Endometrial microvascular endothelial cells (primary cell): ENCODE measurements around the gene RPTOR. TPM values are rescaled to one million over a fixed set of nuclear protein-coding genes. Genes with fewer than 3 reads are reported as not detected.

Experiments
- in situ Hi-C: cut with HindIII; loops from 2 replicates; pipeline ENCODE4 v1.10.0; 2017; ENCODE audit warnings: low sequenced_read_pairs, low pct_unique_long_range_greater_than_20kb; ENCODE audit errors: inconsistent ontology term
- total RNA-seq: library from RNA; depleted of rRNA; stranded (reverse); fragments of >200 nt; gene quantifications from one replicate; pipeline ENCODE4 v1.2.3, GENCODE V29; 2015; ENCODE audit errors: inconsistent ontology term

The RPTOR gene
- total RNA-seq, 1 donor from 2014 or later, result 28.2 TPM

DNA sequence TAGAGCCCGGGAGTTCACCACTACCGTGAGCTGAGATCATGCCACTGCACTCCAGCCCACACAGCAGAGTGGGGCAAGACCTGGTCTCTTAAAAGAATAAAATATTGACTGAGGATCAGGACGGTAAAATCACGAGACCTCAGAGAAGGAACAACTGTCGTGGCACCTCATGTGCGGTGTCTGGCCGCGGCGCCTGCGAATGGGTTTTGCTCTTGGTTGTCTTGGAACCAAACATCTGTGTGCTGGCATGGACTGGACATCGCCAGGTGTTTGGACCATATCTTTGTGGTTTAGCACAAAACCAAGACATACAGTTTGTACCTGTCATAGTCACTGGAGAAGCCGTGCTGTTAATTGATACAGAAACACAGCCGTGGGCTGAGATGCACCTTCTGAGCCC is 234.1 kb downstream of the RPTOR start:
- in situ Hi-C loops, result no loop called here

DNA sequence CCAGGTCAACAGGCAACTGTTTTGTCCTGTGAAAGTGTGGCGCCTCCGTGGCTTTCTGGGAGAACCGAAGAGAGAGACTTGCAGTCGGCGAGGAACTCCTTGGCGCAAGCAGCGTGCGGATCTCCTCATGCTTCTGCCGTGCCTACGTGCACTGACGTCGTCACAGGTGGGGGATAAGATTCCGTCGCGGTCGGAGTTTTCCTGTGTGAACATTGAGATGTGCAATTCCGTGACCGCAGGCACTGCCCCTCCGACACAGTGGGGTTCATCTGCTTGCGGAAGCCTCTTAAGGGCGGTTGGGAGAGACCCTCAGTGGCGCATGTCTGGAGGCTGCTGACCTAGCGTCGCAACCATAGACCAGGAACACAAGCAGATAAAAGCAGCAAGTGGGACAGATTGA is 234.7 kb downstream of the RPTOR start:
- in situ Hi-C loops, result no loop called here

DNA sequence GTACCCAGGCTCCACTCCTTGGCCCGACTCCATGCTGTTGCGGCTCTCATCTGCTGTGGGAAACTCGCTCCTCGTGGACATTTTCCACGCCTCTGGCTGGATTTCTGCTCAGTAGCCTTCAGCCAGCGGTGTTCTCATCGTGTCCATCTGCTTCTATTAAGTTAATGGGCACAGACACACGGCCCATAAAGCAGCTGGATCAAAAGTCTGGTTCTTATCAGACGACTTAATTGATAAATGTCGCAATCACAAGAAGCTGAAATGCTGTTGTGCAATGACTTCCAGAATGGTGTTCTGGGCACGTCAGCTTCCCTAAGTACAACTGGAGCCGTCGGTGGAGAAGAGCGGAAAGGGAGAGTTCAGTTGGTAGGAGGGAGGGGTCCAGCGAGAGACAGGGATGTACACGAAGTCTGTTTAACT is 235.3 kb downstream of the RPTOR start:
- in situ Hi-C loops, result no loop called here

DNA sequence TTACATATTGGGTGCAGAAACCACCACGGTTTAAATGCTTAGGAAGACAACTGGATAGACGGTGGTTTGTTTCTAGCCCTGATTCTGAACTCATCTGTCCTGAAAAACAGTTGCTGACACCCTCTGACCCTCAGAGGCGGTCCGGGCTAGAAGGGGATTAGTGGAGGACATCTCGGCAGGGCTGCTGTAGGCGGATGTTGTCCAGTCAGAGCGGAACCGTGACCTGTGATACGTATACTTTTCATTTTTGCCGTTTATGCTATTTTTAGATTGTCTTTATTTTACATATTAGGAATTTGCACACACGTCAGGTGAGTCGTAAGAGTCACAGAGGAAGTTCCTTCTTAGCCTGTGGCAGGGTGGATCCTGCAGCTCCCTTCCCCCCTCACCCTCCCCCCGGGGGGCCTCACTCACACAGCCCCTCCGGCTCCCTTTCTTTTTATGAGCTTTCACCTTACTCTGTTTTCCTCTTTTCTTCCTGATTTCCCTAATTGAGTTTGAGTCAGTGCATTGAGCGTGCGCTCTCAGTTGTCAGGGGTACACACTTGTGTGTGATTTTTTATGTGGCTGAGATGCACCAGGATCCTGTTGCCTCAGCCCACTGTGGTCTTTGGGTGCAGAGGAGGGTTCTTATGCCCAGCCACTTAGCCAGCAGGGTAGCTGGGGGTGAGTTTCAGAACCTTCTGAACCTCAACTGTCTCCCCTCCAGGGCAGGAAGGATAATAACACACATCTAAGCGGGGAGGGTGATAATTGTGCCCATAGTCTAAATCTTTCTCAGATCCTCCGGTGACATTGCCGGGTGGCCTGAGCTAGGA is 236.0 kb downstream of the RPTOR start:
- in situ Hi-C loops, result no loop called here

DNA sequence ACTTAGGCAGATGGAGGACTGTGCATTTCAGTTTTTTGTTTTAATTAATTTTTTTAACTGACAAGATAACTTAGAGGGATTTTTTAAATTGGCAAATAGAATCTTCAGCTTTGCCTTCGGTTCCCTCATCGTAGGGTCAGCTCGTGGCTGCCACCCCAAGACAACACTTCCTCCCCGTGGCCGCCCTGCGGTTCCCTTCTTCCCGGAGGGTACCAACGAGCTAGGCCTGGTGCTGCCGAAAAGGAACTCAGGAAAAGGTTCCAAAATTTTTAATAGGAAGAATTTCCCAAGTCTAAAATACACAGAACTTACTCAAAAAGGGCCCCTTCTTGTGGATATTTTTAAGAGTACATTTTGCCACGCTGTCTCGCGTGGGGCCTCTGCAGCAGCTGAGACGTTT is 236.6 kb downstream of the RPTOR start:
- in situ Hi-C loops, result no loop called here

DNA sequence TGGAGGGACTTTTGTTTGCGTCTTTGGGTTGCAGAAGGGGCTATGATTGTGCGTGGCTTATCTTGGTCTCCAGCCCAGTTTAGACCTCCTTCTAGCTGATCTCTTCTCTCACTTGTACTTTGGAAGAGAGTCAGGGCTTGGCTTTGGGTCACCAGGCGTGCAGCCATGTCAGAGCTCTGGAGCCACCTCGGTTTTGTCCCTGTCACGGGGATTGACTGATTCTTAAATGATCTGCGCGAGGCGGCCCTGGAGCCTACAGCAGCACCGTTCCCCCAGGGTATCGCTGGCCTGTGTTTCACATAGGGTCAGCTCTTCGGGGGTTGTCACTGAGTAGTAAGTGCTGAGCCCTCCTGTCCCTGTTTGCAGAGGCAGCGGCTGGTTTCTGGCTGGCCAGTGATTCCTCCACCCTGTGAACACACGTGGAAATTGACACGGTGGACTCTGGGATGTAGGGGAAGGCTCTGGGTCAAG is 237.2 kb downstream of the RPTOR start:
- in situ Hi-C loops, result no loop called here

DNA sequence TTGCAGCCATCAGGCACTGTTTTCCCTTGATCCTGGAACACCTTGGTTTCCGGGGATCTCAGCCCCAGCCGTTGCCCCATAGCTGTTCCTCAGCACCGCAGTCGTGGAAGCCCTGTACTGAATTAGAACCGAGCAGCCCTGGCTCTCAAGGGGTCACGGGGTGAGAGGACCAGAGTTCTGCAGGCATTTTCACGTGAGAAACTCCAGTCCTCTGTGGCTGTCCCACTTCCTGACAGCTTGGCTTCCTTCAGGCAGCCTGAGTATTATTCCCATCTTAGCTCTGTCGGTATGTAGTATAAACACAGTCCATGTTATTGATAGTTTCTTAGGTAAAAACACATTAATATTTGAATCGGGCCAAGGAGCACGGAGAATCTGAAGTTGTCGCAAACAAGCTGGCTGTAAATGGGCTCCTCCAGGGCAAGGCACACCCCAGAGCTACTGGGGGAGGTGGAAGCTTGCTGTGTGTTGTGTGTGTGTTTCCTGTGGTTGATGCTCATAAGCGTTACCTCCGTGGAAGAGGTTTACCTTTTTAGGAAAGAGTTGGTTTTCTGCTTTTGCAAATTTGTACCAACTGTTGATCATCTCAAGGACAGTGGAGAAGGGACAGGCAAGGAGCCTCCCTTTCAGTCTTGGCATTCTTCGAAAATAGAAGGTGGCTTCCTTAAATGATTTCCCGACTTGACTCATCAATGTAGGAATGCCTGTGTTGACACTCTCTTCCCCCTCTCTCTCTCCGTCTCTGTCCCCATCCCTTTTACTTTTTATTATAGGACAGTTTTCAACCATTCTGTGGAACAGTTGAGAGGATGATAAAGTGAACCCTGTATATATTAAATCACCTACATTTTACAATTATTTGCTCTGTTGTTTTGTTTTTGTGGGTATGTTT is 238.1 kb downstream of the RPTOR start:
- in situ Hi-C loops, result no loop called here

DNA sequence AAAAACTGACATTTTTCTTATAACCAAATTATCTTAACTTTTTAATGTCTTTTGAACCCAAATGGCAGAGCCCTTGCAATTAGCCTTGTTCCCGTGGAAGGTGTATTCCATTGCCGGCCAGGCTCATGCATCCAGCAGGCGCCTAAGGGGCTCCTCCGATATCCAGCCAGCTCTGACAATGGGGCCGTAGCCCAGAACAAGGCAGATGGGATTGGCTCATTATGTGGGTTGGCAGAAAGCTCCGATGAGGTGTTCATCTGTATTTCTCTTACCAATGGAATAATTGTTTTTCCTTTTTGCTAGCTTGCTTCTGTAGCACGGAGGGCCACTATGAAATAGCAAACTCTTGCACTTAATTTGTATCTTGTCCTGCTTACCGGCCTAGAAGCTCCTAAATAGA is 238.8 kb downstream of the RPTOR start:
- in situ Hi-C loops, result no loop called here

DNA sequence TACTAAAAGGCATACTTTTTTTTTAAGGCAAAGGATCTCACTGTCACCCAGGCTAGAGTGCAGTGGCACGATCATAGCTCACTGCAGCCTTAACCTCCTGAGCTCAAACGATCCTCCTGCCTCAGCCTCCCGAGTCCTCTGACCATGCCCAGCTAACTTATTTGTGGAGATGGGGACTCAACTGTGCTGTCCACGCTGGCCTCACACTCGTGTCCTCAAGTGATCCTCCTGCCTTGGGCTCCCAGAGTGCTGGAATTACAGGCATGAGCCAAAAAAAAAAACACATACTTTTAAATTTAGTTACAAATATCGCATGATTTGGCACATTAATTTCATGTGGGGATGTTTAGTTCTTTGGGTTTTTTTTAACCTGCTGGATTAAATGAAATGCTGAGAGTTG is 239.3 kb downstream of the RPTOR start:
- in situ Hi-C loops, result no loop called here

DNA sequence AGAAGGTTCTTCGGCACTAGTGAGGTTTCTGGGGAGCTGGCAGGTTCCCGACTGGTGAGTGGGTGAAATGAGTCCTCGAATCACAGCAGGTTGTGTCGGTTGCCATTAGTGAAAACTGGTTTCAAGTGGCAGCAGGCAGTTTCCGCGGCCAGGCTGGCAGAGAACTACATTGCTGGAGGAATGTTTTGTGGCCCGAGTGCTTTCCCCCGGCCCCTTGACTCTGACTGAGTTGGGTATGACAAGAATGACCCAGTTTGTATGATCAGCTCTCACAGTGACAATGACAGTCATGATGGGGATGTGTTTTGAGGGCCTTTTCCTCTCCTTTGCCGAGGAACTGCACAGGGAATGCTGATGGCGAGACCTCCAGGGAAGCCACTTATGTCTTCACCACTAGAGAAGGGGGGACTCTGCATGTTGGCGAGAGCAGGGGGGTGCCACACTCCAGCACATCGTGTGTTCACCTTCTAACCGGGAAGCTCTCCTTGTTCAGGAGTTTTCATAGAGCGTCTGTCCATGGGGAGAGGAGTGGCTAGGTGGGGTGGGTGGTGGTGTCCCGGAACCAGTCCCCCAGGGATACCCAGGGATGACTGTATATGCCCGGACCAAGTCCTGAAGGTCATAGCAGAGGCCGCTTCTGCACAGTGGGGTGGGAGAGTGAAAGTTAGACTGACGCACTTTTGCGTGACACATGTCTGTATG is 241.0 kb downstream of the RPTOR start:
- in situ Hi-C loops, result no loop called here

DNA sequence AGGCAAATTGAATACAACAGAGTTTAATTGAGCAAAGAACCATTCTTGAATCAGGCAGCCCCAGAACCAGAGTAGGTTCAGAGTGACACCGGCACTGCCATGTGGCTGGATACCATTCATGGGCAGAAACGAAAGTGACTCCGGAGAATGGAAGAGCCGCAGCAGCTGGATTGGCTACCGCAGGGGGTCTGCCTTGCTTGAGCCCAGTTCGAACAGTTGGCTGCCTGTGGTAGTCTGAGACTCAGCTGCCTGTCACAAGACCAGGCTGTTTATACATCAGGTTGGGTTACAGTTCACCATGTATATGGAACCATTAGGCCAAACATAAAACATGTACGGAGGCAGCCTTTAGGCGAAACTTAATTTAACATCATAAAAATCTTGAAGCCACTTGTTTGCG is 241.8 kb downstream of the RPTOR start:
- in situ Hi-C loops, result no loop called here

DNA sequence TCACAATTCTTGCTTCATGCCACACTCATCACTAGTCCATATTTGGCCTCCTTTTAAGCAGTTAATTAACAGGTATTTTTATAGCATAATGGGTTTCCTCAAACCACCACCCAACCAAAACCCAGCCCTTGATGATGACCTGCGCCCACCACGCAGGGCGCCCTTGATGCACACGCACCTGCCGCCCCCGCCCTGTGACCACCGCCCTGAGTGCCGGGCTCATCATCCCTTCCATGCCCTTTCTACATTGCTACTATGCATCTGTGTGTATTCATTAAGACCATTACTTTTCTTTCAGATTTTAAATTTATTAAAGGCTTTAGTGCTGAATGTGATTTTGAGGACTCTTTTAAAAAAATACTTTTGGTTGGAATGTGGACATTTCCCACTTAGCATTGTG is 242.2 kb downstream of the RPTOR start:
- in situ Hi-C loops, result no loop called here

DNA sequence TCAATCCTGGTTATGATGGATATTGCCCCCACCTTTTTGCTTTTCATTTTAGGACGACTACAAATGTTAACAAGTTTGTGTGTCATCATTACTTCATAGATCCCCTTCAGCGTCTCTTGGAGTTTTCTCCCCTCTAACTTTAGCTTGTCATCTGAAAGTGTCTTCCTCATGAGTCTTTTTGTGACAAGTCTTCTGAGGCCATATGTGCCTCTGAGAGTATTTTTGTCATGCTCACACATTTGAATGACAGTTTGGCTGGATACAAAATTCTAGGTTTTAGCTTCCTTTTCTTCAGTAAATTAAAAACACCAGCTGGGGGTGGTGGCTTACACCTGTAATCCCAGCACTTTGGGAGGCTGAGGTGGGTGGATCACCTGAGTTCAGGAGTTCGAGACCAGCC is 243.2 kb downstream of the RPTOR start:
- in situ Hi-C loops, result no loop called here

DNA sequence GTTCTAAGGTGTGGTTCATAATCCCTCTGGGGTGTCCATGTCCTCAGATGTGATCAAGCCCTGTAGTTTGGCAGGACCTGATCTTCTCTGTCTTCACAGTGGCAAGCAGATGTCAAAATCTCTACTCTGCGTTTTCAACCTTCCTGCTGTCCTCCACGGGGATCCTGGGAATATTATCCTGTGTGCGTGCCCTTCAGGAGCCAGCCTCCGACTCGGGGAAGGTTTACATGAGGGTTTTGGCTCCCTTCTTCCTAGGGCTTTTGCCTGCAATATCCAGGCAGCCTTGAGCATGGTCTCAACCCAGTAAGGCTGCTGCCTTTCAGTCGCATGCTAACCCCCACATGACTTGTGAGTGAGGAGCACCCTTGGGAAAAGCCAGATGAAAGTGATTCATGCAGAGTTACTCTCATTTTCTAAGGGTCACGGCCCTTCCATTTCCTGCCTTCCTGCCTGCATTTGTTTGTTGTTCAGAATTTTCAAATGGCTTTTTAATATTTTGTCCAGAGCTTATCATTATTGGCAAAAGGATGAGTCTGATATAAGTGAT is 244.8 kb downstream of the RPTOR start:
- in situ Hi-C loops, result no loop called here

DNA sequence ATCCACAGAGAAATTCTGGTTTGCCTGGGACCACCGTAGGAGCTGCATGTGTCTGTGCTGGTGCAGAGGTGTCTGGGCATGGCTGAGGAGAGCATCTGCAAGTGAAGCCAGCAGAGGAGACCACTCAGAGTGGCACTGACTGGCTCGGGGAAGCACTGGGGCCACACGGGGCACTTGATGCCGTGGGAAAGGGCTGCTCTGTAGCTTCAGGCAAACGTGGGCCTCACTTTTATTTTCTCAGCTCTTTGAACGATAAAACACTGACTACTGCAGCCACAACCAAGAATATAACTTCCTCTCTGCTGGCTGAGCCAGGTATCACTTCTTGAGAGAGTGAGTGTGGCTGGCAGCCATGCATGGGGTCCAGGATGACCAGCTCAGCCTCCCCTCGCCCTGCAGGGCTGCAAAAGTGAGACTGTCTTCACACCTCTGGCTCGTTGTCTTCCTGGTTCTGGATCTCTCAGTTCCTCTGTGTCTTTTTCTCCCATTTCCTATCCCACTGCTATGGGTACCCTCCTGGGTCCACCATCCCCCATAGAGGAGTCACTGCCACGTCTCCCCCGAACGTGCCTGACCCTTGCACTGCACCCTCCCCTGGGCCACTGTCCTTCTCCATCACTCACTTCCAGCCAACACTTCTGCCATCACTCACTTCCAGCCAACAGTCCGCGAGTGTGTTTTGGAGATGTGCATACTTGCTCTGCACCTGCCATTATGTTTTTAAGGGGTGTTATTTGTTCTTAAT is 245.6 kb downstream of the RPTOR start:
- in situ Hi-C loops, result no loop called here

DNA sequence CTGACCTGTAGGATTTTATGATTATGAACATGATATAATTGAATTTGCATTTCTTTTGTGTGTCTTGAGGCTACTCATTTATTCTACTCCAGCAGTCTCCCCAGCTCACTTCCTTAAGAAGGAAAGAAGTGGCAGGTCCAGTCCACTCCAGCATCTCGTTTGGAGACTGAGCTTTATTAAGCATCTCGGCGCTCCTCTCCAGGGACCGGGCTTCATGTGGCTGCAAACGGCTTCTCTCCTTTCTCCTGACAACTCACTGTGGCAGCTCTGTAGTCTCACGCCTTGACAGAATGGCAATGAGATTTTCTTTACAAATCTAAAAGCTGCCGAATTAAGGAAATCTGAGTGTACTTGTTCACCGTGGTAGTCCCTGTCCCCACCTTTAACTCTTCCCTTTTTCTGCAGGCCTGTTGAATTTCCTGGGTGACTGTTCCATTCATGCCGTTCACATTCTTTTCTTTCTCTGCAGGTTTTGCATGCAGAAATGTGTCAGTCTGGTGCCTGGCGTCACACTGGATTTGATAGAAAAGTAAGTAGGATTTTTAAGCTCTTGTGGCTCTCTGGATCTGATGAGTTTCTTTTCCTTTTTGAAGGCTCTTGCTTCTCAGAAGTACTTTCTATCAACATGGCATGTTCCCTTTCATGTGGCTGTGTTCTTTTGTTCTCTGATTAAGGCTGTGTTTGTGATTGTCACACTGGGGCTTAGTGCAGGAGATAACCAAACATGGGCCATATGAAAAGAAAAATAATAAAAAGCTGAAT is 246.5 kb downstream of the RPTOR start:
- in situ Hi-C loops, result no loop called here

DNA sequence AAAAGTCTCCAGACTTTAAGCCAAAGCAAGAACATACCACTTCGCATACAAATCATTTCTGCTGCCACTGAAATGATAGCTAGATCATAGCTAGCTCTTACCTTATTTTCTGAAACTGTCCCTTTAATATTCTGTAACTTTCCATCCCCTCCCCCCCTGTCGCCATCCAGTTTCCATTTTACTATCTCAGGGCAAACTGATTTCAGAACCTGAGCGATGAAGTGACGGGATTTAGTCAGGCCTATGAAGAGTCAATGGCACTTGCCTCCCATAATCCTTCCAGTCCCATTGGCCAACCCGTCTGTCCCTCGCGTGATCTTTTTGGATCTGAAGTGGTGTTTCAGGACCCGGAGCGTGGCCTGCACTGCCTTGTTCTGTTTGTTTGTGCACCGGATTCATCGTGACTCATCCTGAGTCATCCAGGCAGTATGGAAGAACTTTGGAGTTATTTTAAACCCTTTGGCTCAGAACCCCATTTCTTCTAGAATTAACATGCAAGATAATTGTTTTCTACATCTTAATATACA is 247.2 kb downstream of the RPTOR start:
- in situ Hi-C loops, result no loop called here

DNA sequence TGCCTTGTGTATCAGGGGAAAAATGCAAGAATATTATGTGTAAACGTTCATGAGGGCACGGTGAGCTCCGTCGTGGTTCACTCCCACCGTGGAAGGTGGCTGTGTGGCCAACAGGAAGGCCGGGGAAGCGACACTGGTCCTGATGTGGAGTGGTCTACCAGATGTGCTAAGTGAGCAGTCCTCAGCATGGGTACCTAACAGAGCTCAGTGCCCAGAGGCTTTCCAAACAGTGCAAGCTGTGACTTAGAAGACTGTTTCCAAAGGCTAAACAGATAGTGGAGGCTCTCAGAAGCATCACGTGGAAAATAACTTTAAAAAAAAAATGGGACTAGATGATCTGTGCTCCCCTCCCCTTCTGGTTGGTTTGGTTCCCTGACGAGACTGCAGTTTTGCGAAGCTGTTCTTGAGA is 247.7 kb downstream of the RPTOR start:
- in situ Hi-C loops, result no loop called here
